ENCODE data around the gene CAMTA1.

Gene CAMTA1

DNA sequence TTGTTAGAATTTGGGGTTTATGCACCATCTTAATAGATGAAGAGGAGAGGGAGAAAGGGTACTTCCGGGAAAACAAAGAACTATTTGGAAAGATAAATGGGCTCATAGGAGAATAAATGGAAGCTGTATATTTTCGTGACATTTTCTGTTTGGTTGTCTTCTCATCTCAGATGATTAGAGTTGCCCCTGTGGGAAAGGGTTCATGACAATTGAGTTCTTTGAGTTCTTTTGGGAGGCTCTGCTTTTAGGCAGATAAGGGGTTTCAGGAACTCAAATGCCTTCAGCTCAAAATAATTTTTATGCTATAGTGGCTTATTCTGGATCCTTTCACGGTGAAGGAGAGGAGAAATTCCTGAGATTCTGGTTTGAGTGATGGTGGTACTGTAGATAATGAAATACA, 63.6 kb downstream of the CAMTA1 start:
- DNase-seq (ENCODE audit: low spot score) = no peak

GRCh38 chr1:6850537-6850936, 65.3 kb downstream of the CAMTA1 start:
- no peak for DNase-seq (ENCODE audit: low spot score)

- no peak for DNase-seq (ENCODE audit: low spot score)
Measured at GRCh38 chr1:6852136-6852890, 67.1 kb downstream of the CAMTA1 start.

DNA sequence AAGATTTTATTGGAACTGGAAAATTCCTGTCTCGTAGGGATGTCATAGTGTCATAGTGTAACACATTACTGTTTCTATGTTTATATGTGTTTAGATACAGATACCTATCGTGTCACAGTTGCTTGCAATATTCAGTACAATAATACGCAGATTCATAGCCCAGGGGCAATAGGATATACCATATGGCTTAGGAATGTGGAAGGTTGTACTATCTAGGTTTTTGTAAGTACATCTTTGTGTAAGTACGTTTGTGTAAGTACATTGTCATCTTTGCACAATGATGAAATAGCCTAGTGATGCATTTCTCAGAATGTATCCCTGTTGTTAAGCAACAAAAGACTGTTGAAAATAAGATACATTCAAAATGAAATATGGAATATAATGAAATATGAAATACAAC, 68.9 kb downstream of the CAMTA1 start:
- no peak for DNase-seq (ENCODE audit: low spot score)

DNA sequence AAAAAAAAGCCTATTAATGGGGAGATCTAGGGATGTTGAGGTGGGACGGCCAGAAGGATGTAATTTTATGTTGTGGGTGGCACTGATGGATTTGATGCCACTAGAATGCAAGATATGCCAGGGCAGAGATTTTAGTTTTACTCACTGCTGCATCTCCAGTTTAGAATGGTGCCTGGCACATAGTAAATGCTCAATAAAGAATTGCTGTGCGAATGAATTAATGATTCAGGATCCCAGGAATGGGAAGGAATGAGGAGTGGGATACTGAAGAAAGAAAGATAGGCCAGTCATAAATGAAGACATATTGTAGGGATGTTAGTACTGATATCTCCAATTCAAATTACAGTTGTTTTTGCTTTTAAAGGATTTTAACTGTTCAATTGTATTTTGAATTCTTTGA, 72.6 kb downstream of the CAMTA1 start:
- no peak for DNase-seq (ENCODE audit: low spot score)

DNA sequence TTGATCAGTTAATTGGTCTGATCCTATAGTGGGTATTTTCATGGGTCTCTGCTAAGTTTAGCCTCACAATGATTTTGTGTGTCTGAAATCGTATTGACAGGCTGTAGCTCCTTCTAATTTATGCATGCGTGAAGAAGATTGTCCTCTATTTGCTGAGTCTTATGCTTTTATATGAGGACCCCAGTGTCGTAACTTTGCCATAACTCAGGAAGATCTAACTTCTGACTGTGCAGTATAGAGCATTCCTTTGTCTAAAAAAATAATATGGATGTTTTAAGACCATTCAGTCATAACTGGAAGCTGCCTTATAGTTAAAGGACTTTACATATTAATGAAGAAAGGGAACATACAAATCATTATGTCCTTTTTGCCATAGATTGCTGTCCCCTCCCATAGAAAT, 73.3 kb downstream of the CAMTA1 start:
- DNase-seq (ENCODE audit: low spot score) = no peak

DNA sequence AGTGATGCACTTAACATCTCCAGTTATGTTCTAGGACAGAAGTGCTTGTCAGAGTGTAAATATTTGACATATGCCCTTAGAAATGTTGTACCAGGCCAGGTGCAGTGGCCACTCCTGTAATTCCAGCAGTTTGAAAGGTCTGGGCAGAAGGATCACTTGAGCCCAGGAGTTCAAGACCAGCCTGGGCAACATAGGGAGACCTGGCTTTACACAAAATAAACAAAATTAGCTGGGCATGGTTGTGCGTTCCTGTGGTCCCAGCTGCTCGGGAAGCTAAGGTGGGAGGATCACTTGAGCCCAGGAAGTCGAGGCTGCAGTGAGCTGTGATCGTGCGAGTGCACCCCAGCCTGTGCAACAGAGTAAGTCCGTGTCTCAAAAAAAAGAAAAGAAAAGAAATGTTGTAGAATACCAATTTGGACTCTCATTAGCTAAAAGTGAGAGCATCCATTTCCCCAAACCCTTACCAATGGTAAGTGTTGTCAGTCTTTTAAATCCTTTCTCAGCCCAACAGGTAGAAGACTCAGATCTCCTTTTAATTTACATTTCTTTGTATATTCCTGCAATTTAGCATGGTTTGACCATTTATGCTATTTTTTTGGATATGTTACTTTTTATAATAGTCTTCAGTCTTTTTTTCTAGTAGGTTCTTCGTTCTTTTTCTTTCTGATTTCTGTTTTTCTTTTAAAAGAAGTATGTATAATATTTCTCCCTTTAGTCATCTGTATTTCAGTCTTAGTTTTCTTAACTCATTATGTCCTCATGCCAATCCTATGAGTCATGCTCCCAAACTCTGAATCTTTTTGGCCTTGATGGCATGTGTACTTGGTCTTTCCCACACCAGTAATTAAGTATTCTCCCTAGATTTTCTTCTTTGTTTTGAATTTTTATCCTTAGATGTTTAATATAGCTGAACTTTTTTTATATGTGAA, 74.4 kb downstream of the CAMTA1 start:
- DNase-seq (ENCODE audit: low spot score) = no peak

DNA sequence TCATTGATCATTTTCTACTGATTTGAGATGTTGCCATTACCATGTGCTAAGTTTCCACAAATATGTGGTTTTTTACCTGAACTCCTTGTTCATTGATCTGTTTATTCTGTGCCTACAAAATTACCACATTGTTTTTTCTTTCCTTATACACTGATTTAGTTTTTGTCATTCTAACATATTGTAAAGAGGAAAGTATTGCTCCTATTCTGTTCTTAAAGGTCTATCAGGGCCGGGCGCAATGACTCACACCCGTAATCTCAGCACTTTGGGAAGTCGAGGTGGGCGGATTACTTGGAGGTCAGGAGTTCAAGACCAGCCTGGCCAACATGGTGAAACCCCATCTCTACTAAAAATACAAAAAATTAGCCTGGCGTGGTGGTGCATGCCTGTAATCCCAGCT, 75.1 kb downstream of the CAMTA1 start:
- DNase-seq (ENCODE audit: low spot score) = no peak

GRCh38 chr1:6861075-6861724, 75.9 kb downstream of the CAMTA1 start:
- no peak for DNase-seq (ENCODE audit: low spot score)

- DNase-seq (ENCODE audit: low spot score) = no peak
Measured at GRCh38 chr1:6862906-6863305, 77.7 kb downstream of the CAMTA1 start.

DNA sequence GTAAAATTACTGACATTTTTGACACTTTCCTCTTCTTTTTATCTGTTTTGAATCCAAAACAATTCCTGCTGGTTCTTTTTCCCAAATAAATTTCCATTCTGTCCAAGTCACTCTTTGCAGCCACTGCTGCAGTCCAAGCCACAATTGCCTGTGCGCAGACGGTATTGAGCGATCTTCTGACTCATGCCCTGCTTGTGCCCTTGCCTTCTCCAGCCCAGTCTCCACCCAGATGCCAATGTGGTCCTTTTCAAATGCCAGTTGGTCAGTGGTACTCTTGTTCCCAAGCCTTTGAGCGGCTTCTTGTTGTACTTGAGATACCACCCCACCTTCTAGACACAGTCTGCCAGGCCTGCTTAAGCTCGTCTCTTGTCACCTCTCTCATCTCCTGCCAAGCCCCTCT, 78.9 kb downstream of the CAMTA1 start:
- no peak for DNase-seq (ENCODE audit: low spot score)

DNA sequence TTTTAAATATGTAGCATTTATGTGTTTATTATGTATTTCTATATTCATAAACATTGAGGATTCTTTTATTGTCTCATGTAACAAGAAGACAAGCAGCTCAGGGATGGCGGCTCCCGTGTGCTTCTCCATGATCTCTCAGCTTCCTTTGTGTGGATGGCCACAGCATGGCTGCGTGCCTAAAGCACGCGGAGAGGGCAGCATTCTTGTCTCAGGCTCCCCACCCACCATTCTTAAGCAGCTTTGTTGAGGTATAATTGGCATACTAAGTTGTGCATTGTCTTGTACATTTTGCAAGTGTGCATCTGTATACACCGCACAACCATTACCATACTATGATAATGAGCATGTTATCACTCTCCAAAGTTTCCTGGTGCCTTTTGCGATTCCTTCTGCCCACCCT, 81.6 kb downstream of the CAMTA1 start:
- DNase-seq (ENCODE audit: low spot score) = no peak

DNA sequence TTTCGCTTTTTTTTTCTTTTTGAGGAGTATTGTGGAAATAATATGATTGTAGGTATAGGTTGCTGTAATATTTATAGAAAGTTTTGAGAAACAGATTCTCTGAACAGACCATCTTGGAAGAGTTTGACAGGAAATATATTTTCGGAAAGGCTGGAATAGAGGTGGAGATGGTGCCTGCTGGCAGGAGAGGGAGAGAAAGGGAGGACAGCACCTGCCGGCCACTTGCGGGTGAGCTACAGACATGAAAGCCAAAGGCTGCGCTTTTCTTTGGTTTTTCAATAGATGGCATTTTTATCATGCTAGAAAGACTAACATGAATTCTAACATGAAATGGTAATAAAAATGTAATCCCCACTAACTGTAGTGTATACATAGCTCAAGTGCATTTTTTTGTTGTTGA, 82.1 kb downstream of the CAMTA1 start:
- no peak for DNase-seq (ENCODE audit: low spot score)

- no peak for DNase-seq (ENCODE audit: low spot score)
Measured at GRCh38 chr1:6867729-6868659, 82.7 kb downstream of the CAMTA1 start.

- no peak for DNase-seq (ENCODE audit: low spot score)
Measured at GRCh38 chr1:6868660-6869380, 83.6 kb downstream of the CAMTA1 start.

- DNase-seq (ENCODE audit: low spot score) = no peak
Measured at GRCh38 chr1:6869545-6869944, 84.3 kb downstream of the CAMTA1 start.

GRCh38 chr1:6870086-6870485, 84.8 kb downstream of the CAMTA1 start:
- no peak for DNase-seq (ENCODE audit: low spot score)

- no peak for DNase-seq (ENCODE audit: low spot score)
Measured at GRCh38 chr1:6870571-6870970, 85.3 kb downstream of the CAMTA1 start.

DNA sequence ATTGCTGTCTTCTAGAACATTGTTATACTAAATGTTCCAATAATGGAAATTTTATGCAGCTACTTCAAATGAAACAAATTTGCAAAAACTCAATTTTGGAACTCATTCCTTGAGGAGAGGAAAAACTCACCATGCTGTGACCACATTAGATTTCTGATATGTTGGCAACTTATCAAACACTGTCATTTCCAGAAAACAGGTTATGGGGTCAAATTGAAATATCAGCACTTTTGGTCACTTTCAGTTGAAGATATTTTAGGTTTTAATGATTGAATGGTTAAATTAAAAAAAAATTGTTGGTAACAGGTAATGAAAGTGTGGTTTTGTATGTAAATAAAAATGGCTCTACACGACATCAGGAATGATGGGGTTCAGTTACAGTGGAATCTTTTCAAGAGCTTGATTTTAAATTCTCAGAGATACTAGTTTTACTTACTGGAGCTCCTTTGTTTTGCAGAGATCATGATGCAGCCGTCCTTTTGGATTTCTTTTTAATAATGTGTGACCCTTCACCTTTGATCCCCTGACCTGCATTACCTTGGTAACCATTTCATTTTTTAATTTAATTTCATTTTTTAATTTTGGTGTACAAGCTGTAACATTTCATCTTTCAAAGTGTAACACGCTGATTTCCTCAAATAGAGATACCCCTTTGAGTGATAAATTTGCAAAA, 86.2 kb downstream of the CAMTA1 start:
- no peak for DNase-seq (ENCODE audit: low spot score)

GRCh38 chr1:6872573-6873261, 87.5 kb downstream of the CAMTA1 start:
- no peak for DNase-seq (ENCODE audit: low spot score)

Data from left forelimb (tissue), 1 donor.